Measurements from ENCODE around the gene ARPP21. TPM values are rescaled to one million over a fixed set of nuclear protein-coding genes. Genes with fewer than 3 reads are reported as not detected.
"Not testable (repeated sequence)": the region's sequence is repeated elsewhere in the genome, so short reads cannot be mapped to it uniquely, and the experiment has no call there.

Gene ARPP21
- 1 to 10 TPM in 6 of 8 experiments, under 1 TPM in 1, not detected in 1; 0.25 to 3.9 (median 1.8) TPM for total RNA-seq

DNA sequence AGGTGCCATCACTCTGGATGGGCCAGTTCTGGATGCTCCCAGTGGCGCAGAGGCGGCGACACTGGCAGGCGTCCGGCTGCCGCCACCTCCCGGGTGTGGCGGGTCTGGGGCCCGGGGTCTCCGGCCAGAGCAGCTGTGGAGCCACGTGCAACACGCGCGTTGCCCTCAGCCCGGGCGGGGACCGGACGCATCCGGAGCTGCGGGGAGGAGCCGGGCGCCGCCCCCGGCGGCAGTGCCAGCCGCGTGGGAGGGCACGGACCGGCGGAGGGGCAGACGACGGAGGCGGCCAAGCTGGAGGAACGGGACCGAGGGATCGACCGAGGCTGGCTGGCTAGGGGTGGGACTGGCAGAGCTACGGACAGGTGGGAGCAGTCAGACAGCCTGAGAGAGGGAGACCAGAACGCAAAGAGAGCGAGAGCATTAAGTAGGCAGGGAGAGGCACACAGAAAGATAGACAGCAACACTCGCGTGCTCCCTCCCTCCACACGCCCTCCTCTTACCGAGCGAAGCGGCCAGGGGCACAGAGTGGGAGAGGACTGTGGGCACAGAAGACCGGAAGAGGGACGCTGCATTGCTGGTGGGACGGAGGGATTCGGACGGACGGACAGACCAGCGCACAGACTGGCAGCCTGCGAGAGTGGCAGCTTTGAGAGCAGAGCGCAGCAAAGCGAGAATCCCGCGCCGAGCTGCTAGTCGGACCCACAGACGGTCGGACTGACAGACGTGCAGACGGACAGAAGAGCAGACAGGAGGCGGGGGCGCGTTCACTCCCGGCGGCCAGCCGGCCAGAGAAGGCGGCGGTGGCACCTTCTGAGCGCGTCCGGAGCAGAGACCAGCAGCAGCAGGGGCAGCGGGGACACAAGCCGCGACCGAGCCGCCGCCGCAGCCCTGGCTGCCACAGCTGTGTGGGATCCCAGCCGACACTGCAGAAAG lies at the start of gene ARPP21:
TSS of gene ARPP21 (plus strand) at position 272 of the 933 bp plus-strand sequence. CDS start 42,227 bp downstream, outside the sequence.
- H3K27ac ChIP-seq = no peak within 1 kb of the TSS
- H3K4me3 ChIP-seq = peak within 1 kb of the TSS; percentile 40 to 60 (median 52)
- peak; percentile 44 to 87 (median 83) for ATAC-seq (replicated peaks in 6 of 8)
- peaks cover 0 to 4% of the 10 kb centered on the region in 2 donors for H3K4me1 ChIP-seq (replicated peaks in 1 of 2)
- 0 to 13% (median 2%) methylated on average over 1 to 16 of the region's 83 CpGs; no CpG with 5 or more reads in 2 of the 10 experiments for WGBS, 10 experiments
- in situ Hi-C loops (cut with MboI; ENCODE audit: low pct_unique_long_range_greater_than_20kb in 2 of 9, low sequenced_read_pairs in 9 of 9, unreplicated experiment in 9 of 9) = no loop called here

DNA sequence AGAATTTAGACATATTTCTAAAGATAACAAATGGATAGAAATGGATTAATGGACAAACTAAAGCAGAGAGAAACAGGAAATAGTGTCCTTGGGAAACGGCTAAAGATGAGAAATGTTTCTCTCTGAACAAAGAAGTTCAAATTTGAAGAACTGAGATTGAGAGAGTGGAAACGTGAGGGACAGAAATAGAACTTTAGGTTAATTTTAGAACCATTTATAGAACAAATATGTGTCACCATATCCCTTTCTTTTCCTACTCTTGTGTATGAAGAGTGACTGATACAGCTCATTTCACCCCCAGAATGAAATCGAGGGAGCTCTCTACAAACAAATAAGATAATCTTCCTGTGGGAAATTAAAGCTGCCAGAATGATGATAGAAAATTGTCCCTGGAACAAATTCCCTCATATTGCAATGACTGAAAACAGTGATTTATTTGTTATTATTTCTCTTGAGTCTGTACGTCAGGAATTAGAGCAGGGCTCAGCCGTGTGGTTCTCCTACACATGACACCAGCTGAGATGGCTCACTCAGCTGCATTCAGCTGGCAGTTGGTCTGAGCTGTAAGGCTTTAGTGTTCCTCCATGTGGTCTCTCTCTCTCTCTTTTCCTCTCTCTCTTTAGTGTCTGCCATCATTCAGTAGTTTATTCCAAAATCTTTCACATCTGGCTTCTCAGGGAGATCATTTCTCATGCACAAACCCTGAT lies 46.6 kb upstream of the ARPP21 start:
- no peak for ATAC-seq (replicated peaks in 6 of 8)
- Histone ChIP-seq H3K4me3 (no peak overlapping the region), H3K27ac (no peak overlapping the region), H3K4me1 (replicated peaks in 1 of 2) (peaks cover 0 to 10% of the 10 kb centered on the region in 2 donors)
- WGBS, 10 experiments = 3 to 100% (median 80%) methylated on average over 2 to 5 of the region's 5 CpGs
- in situ Hi-C loops (cut with MboI; ENCODE audit: low pct_unique_long_range_greater_than_20kb in 2 of 9, low sequenced_read_pairs in 9 of 9, unreplicated experiment in 9 of 9) = no loop called here

DNA sequence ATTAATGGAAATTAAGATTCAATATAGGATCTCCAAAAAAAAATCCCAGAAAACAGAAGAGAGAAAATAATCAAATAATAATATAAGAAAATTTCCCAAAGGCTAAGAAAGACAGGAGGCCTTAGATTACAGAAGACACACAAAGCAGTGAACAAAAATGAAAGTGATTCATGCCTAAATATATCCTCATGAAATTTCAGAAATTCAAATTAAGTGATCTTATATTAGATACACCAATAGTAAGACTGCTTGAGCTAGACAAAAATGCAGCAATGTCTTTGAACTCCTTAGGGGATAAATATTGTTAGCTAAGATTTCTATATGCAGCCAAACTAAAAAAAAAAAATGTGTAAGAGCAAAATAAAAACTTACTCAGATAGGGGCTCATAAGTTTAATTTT lies 44.6 kb upstream of the ARPP21 start:
- in situ Hi-C loops (cut with MboI; ENCODE audit: low pct_unique_long_range_greater_than_20kb in 2 of 9, low sequenced_read_pairs in 9 of 9, unreplicated experiment in 9 of 9) = no loop called here
- ATAC-seq (replicated peaks in 6 of 8) = no peak
- Histone ChIP-seq H3K4me3 (no peak overlapping the region), H3K27ac (no peak overlapping the region), H3K4me1 (replicated peaks in 1 of 2) (peaks cover 4 to 10% of the 10 kb centered on the region in 2 donors)

DNA sequence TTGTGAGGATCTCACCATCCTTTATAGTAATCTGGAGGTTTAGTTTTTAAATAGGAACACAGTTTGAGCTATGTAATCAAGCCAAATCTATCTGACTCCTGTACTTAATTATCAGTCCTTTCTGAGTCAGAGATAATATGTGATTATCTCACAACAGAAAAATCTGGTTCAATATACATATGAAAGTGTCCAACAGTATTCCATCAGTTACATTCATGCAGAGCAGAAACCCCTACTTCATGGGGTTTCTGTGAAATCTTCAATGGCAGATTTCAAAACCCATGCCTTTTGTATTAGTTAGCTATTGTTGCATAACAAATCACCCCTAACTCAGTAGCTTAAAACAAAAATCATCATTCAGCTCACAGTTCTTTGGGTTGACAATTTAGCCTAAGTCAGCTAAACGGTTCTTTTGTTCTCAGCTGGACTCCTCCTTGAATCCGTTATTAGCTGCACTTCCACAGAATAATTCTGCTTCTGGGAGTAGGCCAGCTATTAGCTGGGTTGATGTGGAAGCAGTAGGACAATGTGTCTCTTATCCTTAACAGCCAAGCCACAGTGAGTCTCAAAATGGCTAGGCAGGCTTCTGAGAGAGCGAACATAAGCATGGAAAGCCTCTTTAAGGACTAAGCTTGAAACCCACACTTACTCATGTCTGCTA lies 42.9 kb upstream of the ARPP21 start:
- H3K4me3 ChIP-seq = no peak overlapping the region
- in situ Hi-C loops (cut with MboI; ENCODE audit: low pct_unique_long_range_greater_than_20kb in 2 of 9, low sequenced_read_pairs in 9 of 9, unreplicated experiment in 9 of 9) = no loop called here
- peak in 6 of 8 experiments; percentile 16 to 93 (median 70) for ATAC-seq (replicated peaks in 6 of 8)
- H3K4me1 ChIP-seq (replicated peaks in 1 of 2) = peaks cover 4 to 10% of the 10 kb centered on the region in 2 donors
- WGBS, 10 experiments = 0 to 100% (median 25%) methylated on average over 1 to 3 of the region's 3 CpGs; no CpG with 5 or more reads in 3 of the 10 experiments
- H3K27ac ChIP-seq = peak overlapping the region in 1 of 2 donors; percentile 63

DNA sequence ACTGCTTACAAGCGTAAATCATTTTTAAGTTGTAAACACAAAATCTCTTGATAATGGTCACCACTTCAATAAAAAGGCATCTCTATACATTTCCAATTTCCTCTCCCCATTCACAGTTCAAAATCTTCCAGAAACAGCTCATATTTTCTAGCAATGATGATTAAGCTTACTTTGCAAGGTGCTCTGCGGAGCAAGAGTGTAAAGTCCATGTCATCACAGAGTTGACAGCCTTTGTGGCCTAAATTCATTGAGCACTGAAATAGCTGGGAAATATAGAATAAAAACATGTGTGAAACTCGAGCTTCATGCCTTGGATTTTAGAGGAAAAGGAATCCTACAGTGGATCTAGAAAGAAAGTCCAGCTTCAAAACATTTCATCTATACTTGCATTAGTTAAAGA lies 41.8 kb upstream of the ARPP21 start:
- no peak overlapping the region for H3K27ac ChIP-seq
- no peak overlapping the region for H3K4me3 ChIP-seq
- no peak for ATAC-seq (replicated peaks in 6 of 8)
- 35 to 100% (median 86%) methylated on average over 1 to 3 of the region's 3 CpGs; no CpG with 5 or more reads in 1 of the 10 experiments for WGBS, 10 experiments
- in situ Hi-C loops (cut with MboI; ENCODE audit: low pct_unique_long_range_greater_than_20kb in 2 of 9, low sequenced_read_pairs in 9 of 9, unreplicated experiment in 9 of 9) = no loop called here
- H3K4me1 ChIP-seq (replicated peaks in 1 of 2) = peaks cover 4 to 18% of the 10 kb centered on the region in 2 donors

DNA sequence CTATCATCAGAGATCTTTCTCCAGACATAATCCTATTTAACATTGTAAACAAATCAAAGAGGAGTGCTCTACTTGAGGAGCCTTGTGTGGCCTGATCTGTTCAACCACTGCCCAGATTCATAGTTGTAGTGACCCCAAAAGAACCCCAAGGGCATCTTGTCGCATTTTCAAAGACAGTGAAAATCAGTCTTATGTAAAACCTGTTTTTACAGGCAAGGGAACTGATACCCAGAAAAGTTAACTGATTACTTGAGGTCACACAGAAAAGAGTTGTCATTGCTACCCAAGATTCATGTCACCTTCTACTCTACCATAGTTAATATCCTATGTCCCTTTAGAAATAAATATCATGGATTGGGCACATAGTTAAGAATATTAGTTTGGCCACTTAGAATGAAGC lies 40.5 kb upstream of the ARPP21 start:
- 0 to 100% (median 89%) methylated on average over 1 of the region's 1 CpG; no CpG with 5 or more reads in 3 of the 10 experiments for WGBS, 10 experiments
- ATAC-seq (replicated peaks in 6 of 8) = no peak
- in situ Hi-C loops (cut with MboI; ENCODE audit: low pct_unique_long_range_greater_than_20kb in 2 of 9, low sequenced_read_pairs in 9 of 9, unreplicated experiment in 9 of 9) = no loop called here
- Histone ChIP-seq H3K4me3 (no peak overlapping the region), H3K4me1 (replicated peaks in 1 of 2) (peaks cover 4 to 18% of the 10 kb centered on the region in 2 donors), H3K27ac (no peak overlapping the region)

DNA sequence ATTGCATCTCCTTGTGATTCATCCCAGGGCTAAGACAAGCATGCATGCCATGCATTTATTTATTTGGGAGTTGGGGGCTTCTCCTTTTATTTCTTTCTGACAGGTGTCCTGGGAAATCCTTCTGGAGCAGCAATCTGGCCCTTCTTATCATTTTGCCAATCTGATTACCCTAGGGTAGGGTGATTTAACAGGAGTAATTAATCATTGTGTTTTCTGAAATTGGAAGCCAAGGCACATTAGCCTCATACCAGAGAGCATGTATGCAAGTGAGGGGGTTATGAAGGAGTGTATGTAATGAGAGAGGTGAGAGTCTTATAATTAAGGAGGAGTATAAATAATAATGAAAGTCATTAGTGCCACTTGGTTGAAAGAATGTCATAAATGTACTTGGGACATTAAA lies 37.4 kb upstream of the ARPP21 start:
- peak in 4 of 8 experiments; percentile 58 to 79 (median 66) for ATAC-seq (replicated peaks in 6 of 8)
- no peak overlapping the region for H3K27ac ChIP-seq
- peaks cover 4 to 9% of the 10 kb centered on the region in 2 donors for H3K4me1 ChIP-seq (replicated peaks in 1 of 2)
- in situ Hi-C loops (cut with MboI; ENCODE audit: low pct_unique_long_range_greater_than_20kb in 2 of 9, low sequenced_read_pairs in 9 of 9, unreplicated experiment in 9 of 9) = no loop called here
- no peak overlapping the region for H3K4me3 ChIP-seq

DNA sequence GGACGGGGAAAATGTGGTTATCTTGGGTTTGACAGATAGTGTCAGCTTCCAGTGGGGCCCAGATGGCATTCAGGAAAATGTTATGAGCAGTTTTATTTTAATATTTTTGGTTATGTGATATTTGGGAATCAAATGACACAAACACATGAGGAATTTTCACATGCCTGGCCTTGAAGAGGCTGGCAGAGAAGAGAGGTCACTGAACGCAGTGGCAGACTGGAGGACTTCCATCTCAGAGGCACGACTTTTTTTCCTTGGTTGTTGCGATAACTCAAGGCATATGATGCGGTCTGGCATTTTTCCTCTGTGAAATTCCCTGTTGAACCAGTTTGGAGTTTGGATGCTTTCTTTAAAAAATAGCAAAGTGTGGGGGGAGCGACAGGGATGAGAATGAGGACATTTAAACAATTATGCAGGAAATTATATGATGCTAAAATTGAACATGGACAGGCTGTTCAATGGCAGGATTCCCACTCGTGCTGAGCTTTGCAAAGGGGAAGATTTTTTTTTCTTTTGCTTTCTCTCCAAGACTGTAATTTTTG lies 36.9 kb upstream of the ARPP21 start:
- WGBS, 10 experiments = 6 to 100% (median 89%) methylated on average over 2 to 7 of the region's 7 CpGs; no CpG with 5 or more reads in 1 of the 10 experiments
- in situ Hi-C loops (cut with MboI; ENCODE audit: low pct_unique_long_range_greater_than_20kb in 2 of 9, low sequenced_read_pairs in 9 of 9, unreplicated experiment in 9 of 9) = no loop called here
- no peak overlapping the region for H3K4me3 ChIP-seq
- peaks cover 4 to 8% of the 10 kb centered on the region in 2 donors for H3K4me1 ChIP-seq (replicated peaks in 1 of 2)
- ATAC-seq (replicated peaks in 6 of 8) = no peak
- no peak overlapping the region for H3K27ac ChIP-seq

DNA sequence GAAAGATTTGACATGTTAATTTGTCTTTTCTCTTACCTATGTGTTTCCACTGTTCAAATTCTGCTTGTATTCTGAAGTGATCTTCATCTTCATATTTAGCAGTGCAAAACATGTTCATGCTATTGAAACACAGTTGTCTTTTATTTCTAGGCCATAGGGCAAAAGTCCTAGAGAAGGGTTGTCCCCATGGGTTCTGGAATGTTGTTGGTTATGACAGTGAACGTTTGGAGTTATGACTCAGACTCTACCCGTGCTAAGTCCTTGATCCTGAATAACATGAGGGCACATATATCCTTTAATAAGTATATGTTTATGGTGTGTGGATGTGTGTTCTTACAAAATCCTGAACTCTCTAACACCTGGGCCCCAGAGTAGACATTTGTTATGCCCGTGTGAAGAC lies 23.0 kb upstream of the ARPP21 start:
- peak in 1 of 8 experiments; percentile 43 for ATAC-seq (replicated peaks in 6 of 8)
- no peak overlapping the region for H3K27ac ChIP-seq
- no peak overlapping the region for H3K4me3 ChIP-seq
- WGBS, 10 experiments = 0 to 100% (median 34%) methylated on average over 2 to 3 of the region's 3 CpGs; no CpG with 5 or more reads in 2 of the 10 experiments
- in situ Hi-C loops (cut with MboI; ENCODE audit: low pct_unique_long_range_greater_than_20kb in 2 of 9, low sequenced_read_pairs in 9 of 9, unreplicated experiment in 9 of 9) = no loop called here
- H3K4me1 ChIP-seq (replicated peaks in 1 of 2) = no peaks in the 10 kb centered on the region

DNA sequence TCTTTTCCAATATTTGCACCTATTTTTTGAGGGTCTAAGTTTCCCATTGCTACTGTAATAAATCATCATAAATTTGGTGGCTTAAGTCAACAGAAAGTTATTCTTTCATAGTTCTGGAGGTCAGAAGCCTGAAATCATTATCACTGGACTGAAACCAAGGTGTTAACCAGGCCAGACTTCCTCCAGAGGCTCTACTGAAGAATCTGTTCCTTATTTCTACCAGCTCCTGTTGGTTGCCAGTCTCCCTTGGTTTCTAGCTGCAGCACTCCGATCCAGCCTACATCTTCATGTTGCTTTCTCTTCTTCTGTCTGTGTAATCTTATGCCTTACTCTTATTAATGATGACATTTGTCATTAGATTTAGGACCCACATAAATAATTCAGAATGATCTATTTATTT lies 22.0 kb upstream of the ARPP21 start:
- Histone ChIP-seq H3K4me1 (replicated peaks in 1 of 2) (no peaks in the 10 kb centered on the region), H3K27ac (no peak overlapping the region), H3K4me3 (no peak overlapping the region)
- in situ Hi-C loops (cut with MboI; ENCODE audit: low pct_unique_long_range_greater_than_20kb in 2 of 9, low sequenced_read_pairs in 9 of 9, unreplicated experiment in 9 of 9) = no loop called here
- 0 to 100% (median 96%) methylated on average over 1 of the region's 1 CpG for WGBS, 10 experiments
- no peak for ATAC-seq (replicated peaks in 6 of 8)

DNA sequence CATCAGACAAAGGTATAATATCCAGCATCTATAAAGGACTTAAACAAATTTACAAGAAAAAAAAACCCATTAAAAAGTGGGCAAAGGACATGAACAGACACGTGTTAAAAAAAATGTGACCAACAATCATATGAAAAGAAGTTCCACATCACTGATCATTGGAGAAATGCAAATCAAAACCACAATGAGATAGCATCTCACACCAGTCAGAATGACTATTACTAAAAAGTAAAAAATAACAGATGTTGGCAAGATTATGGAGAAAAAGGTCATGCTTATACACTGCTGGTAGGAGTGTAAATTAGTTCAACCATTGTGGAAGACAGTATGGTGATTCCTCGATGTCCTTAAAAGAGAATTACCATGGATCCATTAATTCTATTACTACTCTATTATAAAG lies 19.1 kb upstream of the ARPP21 start:
- H3K27ac ChIP-seq; in situ Hi-C loops (cut with MboI; ENCODE audit: low pct_unique_long_range_greater_than_20kb in 2 of 9, low sequenced_read_pairs in 9 of 9, unreplicated experiment in 9 of 9); H3K4me1 ChIP-seq (replicated peaks in 1 of 2); H3K4me3 ChIP-seq: not testable (repeated sequence)
- ATAC-seq (replicated peaks in 6 of 8) = peak in 1 of 8 experiments; percentile 31
- WGBS, 10 experiments = 0 to 94% (median 67%) methylated on average over 1 to 2 of the region's 2 CpGs

DNA sequence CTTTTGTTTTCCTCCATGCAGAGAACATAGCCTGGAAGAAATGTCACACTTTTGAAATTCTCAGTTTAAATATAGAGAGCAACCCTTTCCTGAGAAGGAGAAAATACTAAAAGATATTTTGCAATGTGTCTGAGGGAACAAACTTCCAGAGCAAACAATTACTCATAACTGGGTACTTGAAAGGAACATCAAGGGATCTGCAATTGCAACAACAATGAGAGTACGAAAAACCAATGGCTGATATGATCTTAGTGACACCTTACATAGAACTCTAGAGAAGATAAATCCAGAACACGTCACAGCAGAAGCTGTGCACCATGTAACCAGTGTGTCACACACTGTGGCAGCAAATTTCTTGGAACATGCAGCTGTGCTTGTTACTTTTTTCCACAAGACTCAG lies 14.6 kb upstream of the ARPP21 start:
- Histone ChIP-seq H3K4me3 (no peak overlapping the region), H3K27ac (no peak overlapping the region), H3K4me1 (replicated peaks in 1 of 2) (no peaks in the 10 kb centered on the region)
- in situ Hi-C loops (cut with MboI; ENCODE audit: low pct_unique_long_range_greater_than_20kb in 2 of 9, low sequenced_read_pairs in 9 of 9, unreplicated experiment in 9 of 9) = no loop called here
- no peak for ATAC-seq (replicated peaks in 6 of 8)
- 19 to 100% (median 91%) methylated on average over 1 to 2 of the region's 2 CpGs; no CpG with 5 or more reads in 1 of the 10 experiments for WGBS, 10 experiments
